ENCODE data around the gene TRIO. TPM values are rescaled to one million over a fixed set of nuclear protein-coding genes. Genes with fewer than 3 reads are reported as not detected.

The TRIO gene
- total RNA-seq, 1 donor from 2014 or later: 163 TPM

- no peak overlapping the region for H3K27ac Mint-ChIP-seq
- H3K36me3 Mint-ChIP-seq (ENCODE audit: insufficient read depth): peaks cover 14% of the 10 kb centered on the region
- no peak for TF ChIP-seq CTCF (IDR thresholded peaks at IDR 0.05; ENCODE audit: unreplicated experiment)
- no peak for DNase-seq (ENCODE audit: low spot score, unreplicated experiment)
- no peaks in the 10 kb centered on the region for H3K27me3 Mint-ChIP-seq
- no peaks in the 10 kb centered on the region for H3K4me1 Mint-ChIP-seq (ENCODE audit: low read depth)
- peaks cover 4% of the 10 kb centered on the region for H3K9me3 Mint-ChIP-seq (ENCODE audit: low read depth)
- H3K4me3 Mint-ChIP-seq (ENCODE audit: low read depth): no peak overlapping the region
These were observed 367.7 kb downstream of the TRIO start for GRCh38 chr5:14510880-14511279.

- Mint-ChIP-seq H3K27ac (no peak overlapping the region), H3K4me1 (ENCODE audit: low read depth) (no peaks in the 10 kb centered on the region), H3K27me3 (no peaks in the 10 kb centered on the region), H3K4me3 (ENCODE audit: low read depth) (no peak overlapping the region), H3K9me3 (ENCODE audit: low read depth) (peaks cover 6% of the 10 kb centered on the region), H3K36me3 (ENCODE audit: insufficient read depth) (peaks cover 13% of the 10 kb centered on the region)
- no peak for DNase-seq (ENCODE audit: low spot score, unreplicated experiment)
- TF ChIP-seq CTCF (IDR thresholded peaks at IDR 0.05; ENCODE audit: unreplicated experiment): no peak
These were observed 369.4 kb downstream of the TRIO start for GRCh38 chr5:14512574-14512973.

- no peaks in the 10 kb centered on the region for H3K27me3 Mint-ChIP-seq
- H3K36me3 Mint-ChIP-seq (ENCODE audit: insufficient read depth): peaks cover 7% of the 10 kb centered on the region
- H3K27ac Mint-ChIP-seq: no peak overlapping the region
- no peak for TF ChIP-seq CTCF (IDR thresholded peaks at IDR 0.05; ENCODE audit: unreplicated experiment)
- peaks cover 6% of the 10 kb centered on the region for H3K9me3 Mint-ChIP-seq (ENCODE audit: low read depth)
- H3K4me3 Mint-ChIP-seq (ENCODE audit: low read depth): no peak overlapping the region
- no peaks in the 10 kb centered on the region for H3K4me1 Mint-ChIP-seq (ENCODE audit: low read depth)
- DNase-seq (ENCODE audit: low spot score, unreplicated experiment): no peak
These were observed 370.1 kb downstream of the TRIO start for GRCh38 chr5:14513266-14513665.

- peaks cover 9% of the 10 kb centered on the region for H3K9me3 Mint-ChIP-seq (ENCODE audit: low read depth)
- H3K4me3 Mint-ChIP-seq (ENCODE audit: low read depth): no peak overlapping the region
- peaks cover 4% of the 10 kb centered on the region for H3K36me3 Mint-ChIP-seq (ENCODE audit: insufficient read depth)
These were observed 373.8 kb downstream of the TRIO start for GRCh38 chr5:14516901-14517300.

GRCh38 chr5:14518638-14519037 lies 375.5 kb downstream of the TRIO start:
- no peak overlapping the region for H3K4me3 Mint-ChIP-seq (ENCODE audit: low read depth)
- H3K27ac Mint-ChIP-seq: no peak overlapping the region

More at GRCh38 chr5:14516901-14517300, 373.8 kb downstream of the TRIO start:
- Mint-ChIP-seq H3K27ac (no peak overlapping the region), H3K27me3 (no peaks in the 10 kb centered on the region), H3K4me1 (ENCODE audit: low read depth) (peaks cover 8% of the 10 kb centered on the region)
- no peak for DNase-seq (ENCODE audit: low spot score, unreplicated experiment)
- TF ChIP-seq CTCF (IDR thresholded peaks at IDR 0.05; ENCODE audit: unreplicated experiment): no peak

More at GRCh38 chr5:14518638-14519037, 375.5 kb downstream of the TRIO start:
- peaks cover 8% of the 10 kb centered on the region for H3K4me1 Mint-ChIP-seq (ENCODE audit: low read depth)
- H3K27me3 Mint-ChIP-seq: no peaks in the 10 kb centered on the region
- H3K9me3 Mint-ChIP-seq (ENCODE audit: low read depth): peaks cover 9% of the 10 kb centered on the region
- no peak for TF ChIP-seq CTCF (IDR thresholded peaks at IDR 0.05; ENCODE audit: unreplicated experiment)
- H3K36me3 Mint-ChIP-seq (ENCODE audit: insufficient read depth): peaks cover 4% of the 10 kb centered on the region
- no peak for DNase-seq (ENCODE audit: low spot score, unreplicated experiment)

Data from progenitor cell of endocrine pancreas (in vitro differentiated cells).